DND-41 (cell line): Measurements from ENCODE around the gene EHBP1.

Experiments used
- CTCF ChIP-seq: IDR thresholded peaks from 2 replicates; pipeline ENCODE4 v1.5.1; 2012; ENCODE audit warnings: borderline replicate concordance, low read length, moderate library complexity, mild to moderate bottlenecking; ENCODE audit not compliant: poor library complexity, severe bottlenecking; ENCODE audit errors: extremely low read depth
- EZH2 ChIP-seq: IDR thresholded peaks from 3 replicates; pipeline ENCODE4 v1.6.1; 2012; ENCODE audit warnings: borderline replicate concordance, low read depth, mild to moderate bottlenecking, moderate library complexity, low read length, inconsistent platforms; ENCODE audit not compliant: severe bottlenecking

GRCh38 chr2:62661263-62661635 lies 44.3 kb upstream of the EHBP1 start:
- no peak for TF ChIP-seq CTCF
- TF ChIP-seq EZH2 = no peak
